Parathyroid adenoma (tissue), 2 donors: ENCODE measurements around the gene CFAP53.

ENCODE experiments used
- H2AFZ ChIP-seq: fragments of 300-600 bp; sonication (generic); one replicate; pipeline ENCODE4 v1.7.0; 2017; ENCODE audit warnings: antibody characterized with exemption, mild to moderate bottlenecking
- H3K27ac ChIP-seq: fragments of 300-600 bp; sonication (generic); one replicate; pipeline ENCODE4 v1.7.0; 2017
- H3K27me3 ChIP-seq: fragments of 300-600 bp; sonication (generic); one replicate; pipeline ENCODE4 v1.7.0; 2017; ENCODE audit warnings: low read length; ENCODE audit not compliant: control insufficient read depth, insufficient read depth
- H3K36me3 ChIP-seq: fragments of 300-600 bp; sonication (generic); one replicate; pipeline ENCODE4 v1.7.0; 2017; ENCODE audit warnings: low read length; ENCODE audit not compliant: control insufficient read depth, insufficient read depth
- H3K4me1 ChIP-seq: fragments of 300-600 bp; sonication (generic); one replicate; pipeline ENCODE4 v1.7.0; 2017; ENCODE audit warnings: control low read depth
- H3K4me2 ChIP-seq: fragments of 300-600 bp; sonication (generic); one replicate; pipeline ENCODE4 v1.7.0; 2017; ENCODE audit warnings: low read length
- H3K4me3 ChIP-seq: fragments of 300-600 bp; sonication (generic); one replicate; pipeline ENCODE4 v1.7.0; 2017; ENCODE audit warnings: low read depth, low read length
- H3K79me2 ChIP-seq: fragments of 300-600 bp; sonication (generic); one replicate; pipeline ENCODE4 v1.7.0; 2017; ENCODE audit warnings: control low read depth
- H3K9ac ChIP-seq: fragments of 300-600 bp; sonication (generic); one replicate; pipeline ENCODE4 v1.7.0; 2017; ENCODE audit warnings: mild to moderate bottlenecking
- H3K9me3 ChIP-seq: fragments of 300-600 bp; sonication (generic); one replicate; pipeline ENCODE4 v1.7.0; 2017; ENCODE audit warnings: low read length; ENCODE audit not compliant: control insufficient read depth
- CTCF ChIP-seq: fragments of 300-600 bp; sonication (generic); IDR thresholded peaks from one replicate; pipeline ENCODE4 v1.7.0; 2017; ENCODE audit warnings: antibody characterized with exemption, mild to moderate bottlenecking
- donor health status: primary hyperparathyroidism.

The CFAP53 gene

GRCh38 chr18:50266248-50266704 lies at the start of gene CFAP53:
Gene CFAP53 (minus strand): TSS chr18:50266495. CDS start chr18:50266404, 91 bp downstream.
- peaks cover 15% of the 10 kb centered on the region for H3K4me1 ChIP-seq
- no peak within 1 kb of the TSS for H3K9ac ChIP-seq
- H2AFZ ChIP-seq = peak within 1 kb of the TSS; percentile 81
- no peaks in the 10 kb centered on the region for H3K79me2 ChIP-seq
- H3K4me2 ChIP-seq = peak within 1 kb of the TSS; percentile 64
- H3K36me3 ChIP-seq = no peaks in the 10 kb centered on the region
- peak within 1 kb of the TSS; percentile 86 for H3K27ac ChIP-seq
- H3K9me3 ChIP-seq = no peaks in the 10 kb centered on the region
- no peaks in the 10 kb centered on the region for H3K27me3 ChIP-seq
- H3K4me3 ChIP-seq = peak within 1 kb of the TSS; percentile 89
- no peak for TF ChIP-seq CTCF

- TF ChIP-seq CTCF = no peak
- Histone ChIP-seq H3K36me3 (no peaks in the 10 kb centered on the region), H3K9ac (no peak overlapping the region), H3K27ac (no peak overlapping the region), H3K27me3 (no peaks in the 10 kb centered on the region), H3K4me3 (no peak overlapping the region), H3K4me1 (peaks cover 21% of the 10 kb centered on the region), H3K9me3 (no peaks in the 10 kb centered on the region), H2AFZ (no peak overlapping the region), H3K4me2 (no peak overlapping the region), H3K79me2 (no peaks in the 10 kb centered on the region)
Measured at GRCh38 chr18:50315100-50315871, 49.0 kb upstream of the CFAP53 start.

- Histone ChIP-seq H3K79me2 (no peaks in the 10 kb centered on the region), H2AFZ (peak overlapping the region; percentile 65)
- no peak for TF ChIP-seq CTCF
Measured at GRCh38 chr18:50313873-50314460, 47.7 kb upstream of the CFAP53 start.

GRCh38 chr18:50313031-50313607 lies 46.8 kb upstream of the CFAP53 start:
- Histone ChIP-seq H3K27ac (peak overlapping the region; percentile 55), H3K9ac (no peak overlapping the region), H3K36me3 (no peaks in the 10 kb centered on the region), H3K4me3 (no peak overlapping the region), H3K27me3 (no peaks in the 10 kb centered on the region), H2AFZ (peak overlapping the region; percentile 45), H3K4me2 (no peak overlapping the region), H3K4me1 (peaks cover 23% of the 10 kb centered on the region), H3K79me2 (no peaks in the 10 kb centered on the region), H3K9me3 (no peaks in the 10 kb centered on the region)
- no peak for TF ChIP-seq CTCF

More at GRCh38 chr18:50313873-50314460, 47.7 kb upstream of the CFAP53 start:
- H3K9ac ChIP-seq = no peak overlapping the region
- no peak overlapping the region for H3K4me2 ChIP-seq
- no peaks in the 10 kb centered on the region for H3K27me3 ChIP-seq
- no peak overlapping the region for H3K4me3 ChIP-seq
- peaks cover 21% of the 10 kb centered on the region for H3K4me1 ChIP-seq
- no peaks in the 10 kb centered on the region for H3K36me3 ChIP-seq
- H3K27ac ChIP-seq = peak overlapping the region; percentile 0
- H3K9me3 ChIP-seq = no peaks in the 10 kb centered on the region
